Stimulated activated CD4-positive, alpha-beta T cell treated with anti-CD3 and anti-CD28 coated beads, Interleukin-4, amount 100 ng/mL, for 1 hour (primary cell): Measurements from ENCODE around the gene EPHB1.
"Not testable (repeated sequence)": the region's sequence is repeated elsewhere in the genome, so short reads cannot be mapped to it uniquely, and the experiment has no call there.

Experiments used
- DNase-seq: peaks from one replicate; pipeline ENCODE4 v3.0.0-alpha.2; 2020

Gene EPHB1

GRCh38 chr3:135012101-135012500 is 217.0 kb downstream of the EPHB1 start:
- DNase-seq = no peak

GRCh38 chr3:135013206-135013605 is 218.1 kb downstream of the EPHB1 start:
- DNase-seq = no peak

- DNase-seq = no peak
These were observed 219.5 kb downstream of the EPHB1 start for GRCh38 chr3:135014566-135014965.

GRCh38 chr3:135017003-135017893 is 222.2 kb downstream of the EPHB1 start:
- DNase-seq = no peak

GRCh38 chr3:135018149-135018923 is 223.3 kb downstream of the EPHB1 start:
- DNase-seq = no peak

GRCh38 chr3:135020181-135020580 is 225.1 kb downstream of the EPHB1 start:
- no peak for DNase-seq

- no peak for DNase-seq
These were observed 229.1 kb downstream of the EPHB1 start for GRCh38 chr3:135023996-135024658.

- not testable (repeated sequence) for DNase-seq
These were observed 235.9 kb downstream of the EPHB1 start for GRCh38 chr3:135030768-135031615.

- DNase-seq = no peak
These were observed 238.7 kb downstream of the EPHB1 start for GRCh38 chr3:135033737-135034136.

GRCh38 chr3:135034291-135034768 is 239.3 kb downstream of the EPHB1 start:
- no peak for DNase-seq

GRCh38 chr3:135034891-135035440 is 239.9 kb downstream of the EPHB1 start:
- DNase-seq = no peak

- no peak for DNase-seq
These were observed 243.1 kb downstream of the EPHB1 start for GRCh38 chr3:135038186-135038585.

GRCh38 chr3:135039536-135039935 is 244.5 kb downstream of the EPHB1 start:
- DNase-seq = not testable (repeated sequence)

- no peak for DNase-seq
These were observed 245.5 kb downstream of the EPHB1 start for GRCh38 chr3:135040321-135041240.

GRCh38 chr3:135041601-135042000 is 246.5 kb downstream of the EPHB1 start:
- DNase-seq = no peak

GRCh38 chr3:135047061-135047460 is 252.0 kb downstream of the EPHB1 start:
- DNase-seq = no peak

- DNase-seq = no peak
These were observed 255.5 kb downstream of the EPHB1 start for GRCh38 chr3:135050536-135050935.

GRCh38 chr3:135051409-135051973 is 256.4 kb downstream of the EPHB1 start:
- no peak for DNase-seq

GRCh38 chr3:135055449-135055848 is 260.4 kb downstream of the EPHB1 start:
- no peak for DNase-seq

GRCh38 chr3:135056084-135056730 is 261.1 kb downstream of the EPHB1 start:
- no peak for DNase-seq
